GM12891 (cell line): ENCODE data around the gene CHRNE.

Experiments used
- DNase-seq: peaks from one replicate; pipeline ENCODE4 v3.0.0; 2011; ENCODE audit warnings: low spot score; ENCODE audit not compliant: insufficient read length
- FAIRE-seq: peaks from 2 replicates; lab custom pipeline; 2011; peaks lifted over from hg19 to GRCh38; lab: Jason Lieb, UNC
- TAF1 ChIP-seq: IDR thresholded peaks from 2 replicates; pipeline ENCODE4 v1.6.1; 2011; ENCODE audit warnings: low read depth, low read length, control low read depth

Gene CHRNE

GRCh38 chr17:4849011-4849536 is 53.8 kb downstream of the CHRNE start:
- FAIRE-seq (no peak), DNase-seq (no peak)
- TF ChIP-seq TAF1 = no peak
